Colonic mucosa (tissue), 4 donors: ENCODE measurements around the gene ZFP82. TPM values are rescaled to one million over a fixed set of nuclear protein-coding genes. Genes with fewer than 3 reads are reported as not detected.

Experiments used
- DNase-seq: peaks from one replicate; pipeline ENCODE4 v3.0.0-alpha.2; 2020
- H3K27ac ChIP-seq: fragments of 200-600 bp; one replicate; pipeline ENCODE4 v1.8.0; 2021
- H3K27me3 ChIP-seq: fragments of 200-600 bp; one replicate; pipeline ENCODE4 v1.8.0; 2021
- H3K36me3 ChIP-seq: fragments of 200-600 bp; one replicate; pipeline ENCODE4 v1.8.0; 2021
- H3K4me1 ChIP-seq: fragments of 200-600 bp; one replicate; pipeline ENCODE4 v1.8.0; 2021; ENCODE audit warnings: mild to moderate bottlenecking
- H3K4me3 ChIP-seq: fragments of 200-600 bp; one replicate; pipeline ENCODE4 v1.8.0; 2021
- H3K9ac ChIP-seq, 2 donors: one replicate each; pipeline ENCODE4 v1.7.0; 2013; ENCODE audit warnings: control low read depth in 2 of 2, low read depth in 2 of 2, low read length in 2 of 2
- H3K9me3 ChIP-seq: fragments of 200-600 bp; one replicate; pipeline ENCODE4 v1.8.0; 2021
- CTCF ChIP-seq: fragments of 200-600 bp; IDR thresholded peaks from one replicate; pipeline ENCODE4 v1.8.0; 2022; ENCODE audit warnings: antibody characterized with exemption, mild to moderate bottlenecking
- intact Hi-C: fragments of 100-400 bp; cut with DNase I; formaldehyde crosslinking; loops from one replicate; pipeline ENCODE4 v1.14.1; 2022
- total RNA-seq, 2 donors: library from RNA; stranded (reverse); fragmentation: NEBNext Ultra II Directional in 1 of 2; extraction: Animal tissue kit (Norgen Biotek cat#: 25700) in 1 of 2; gene quantifications; one replicate each; pipeline ENCODE4 v1.2.1, GENCODE V29; 2021
- donor health status: healthy.
- donor health status: DM: no; HTN: no; CAD: no.
- donor health status: DM: no; HTN: no; CAD: no.

ZFP82 gene
- total RNA-seq, 2 donors from 2014 or later = 1.3 to 2.0 TPM

GRCh38 chr19:36371886-36372285 lies 46.6 kb downstream of the ZFP82 start:
- no peaks in the 10 kb centered on the region for H3K4me1 ChIP-seq
- H3K9ac ChIP-seq = no peak overlapping the region
- H3K27ac ChIP-seq = no peak overlapping the region
- intact Hi-C loops = no loop called here
- no peaks in the 10 kb centered on the region for H3K36me3 ChIP-seq
- no peaks in the 10 kb centered on the region for H3K27me3 ChIP-seq
- no peaks in the 10 kb centered on the region for H3K9me3 ChIP-seq
- DNase-seq = no peak
- TF ChIP-seq CTCF = no peak
- no peak overlapping the region for H3K4me3 ChIP-seq

GRCh38 chr19:36363845-36364244 lies 54.6 kb downstream of the ZFP82 start:
- no peak overlapping the region for H3K27ac ChIP-seq
- no peak overlapping the region for H3K4me3 ChIP-seq
- no peaks in the 10 kb centered on the region for H3K4me1 ChIP-seq
- TF ChIP-seq CTCF = no peak
- no peak for DNase-seq
- peaks cover 8% of the 10 kb centered on the region for H3K36me3 ChIP-seq
- no peaks in the 10 kb centered on the region for H3K9me3 ChIP-seq
- intact Hi-C loops = no loop called here
- H3K27me3 ChIP-seq = no peaks in the 10 kb centered on the region
- no peak overlapping the region for H3K9ac ChIP-seq

Other genes with a start within 250 kb of the ZFP82 start
- 1 to 10 TPM; 2.2 to 3.2 TPM for gene ZNF565, start 204.0 kb downstream of the ZFP82 start, total RNA-seq
- 10 to 100 TPM; 44.0 to 45.2 TPM for gene ZNF146, start 203.5 kb downstream of the ZFP82 start, total RNA-seq
- gene ZFP14, start 39.4 kb downstream of the ZFP82 start, total RNA-seq = 1 to 10 TPM; 3.4 to 5.0 TPM
- 1 to 10 TPM; 5.0 to 6.7 TPM for gene ZNF566, start 70.9 kb upstream of the ZFP82 start, total RNA-seq
- 1 to 10 TPM; 4.8 to 6.4 TPM for gene ZNF260, start 109.6 kb upstream of the ZFP82 start, total RNA-seq
- 1 to 10 TPM; 2.1 to 5.0 TPM for gene ZNF529, start 154.6 kb upstream of the ZFP82 start, total RNA-seq
- gene ZNF382, start 186.7 kb upstream of the ZFP82 start, total RNA-seq = 1 to 10 TPM in 1 of 2 donors, under 1 TPM in 1; 0.37 to 1.9 TPM
- gene ZNF461, start 248.2 kb upstream of the ZFP82 start, total RNA-seq = 1 to 10 TPM; 3.7 to 4.2 TPM